Mesendoderm (in vitro differentiated cells): Measurements from ENCODE around the gene MAN1B1. TPM values are rescaled to one million over a fixed set of nuclear protein-coding genes. Genes with fewer than 3 reads are reported as not detected.

Experiments used
- DNase-seq: peaks from one replicate; pipeline ENCODE4 v3.0.0; 2013
- H2AK5ac ChIP-seq: 2 replicates; pipeline ENCODE4 v1.6.1; 2013; ENCODE audit warnings: low read length, inconsistent platforms
- H2BK120ac ChIP-seq: 2 replicates; pipeline ENCODE4 v1.6.1; 2013; ENCODE audit warnings: low read depth, mild to moderate bottlenecking, low read length, moderate library complexity, mixed read lengths
- H2BK15ac ChIP-seq: replicated peaks from 2 replicates; pipeline ENCODE4 v1.6.1; 2013; ENCODE audit warnings: low read depth, mild to moderate bottlenecking, moderate library complexity
- H2BK5ac ChIP-seq: 2 replicates; pipeline ENCODE4 v1.6.1; 2013; ENCODE audit warnings: low read length, inconsistent platforms
- H3K18ac ChIP-seq: 2 replicates; pipeline ENCODE4 v1.6.1; 2013; ENCODE audit warnings: mild to moderate bottlenecking, low read length, mixed read lengths
- H3K23ac ChIP-seq: one replicate; pipeline ENCODE4 v1.6.1; 2013; ENCODE audit warnings: low read length
- H3K27ac ChIP-seq: 2 replicates; pipeline ENCODE4 v1.5.1; 2013; ENCODE audit warnings: low read depth, mild to moderate bottlenecking, inconsistent platforms, low read length, moderate library complexity
- H3K27me3 ChIP-seq: 2 replicates; pipeline ENCODE4 v1.6.1; 2013; ENCODE audit warnings: low read length, control low read depth, mild to moderate bottlenecking, inconsistent platforms; ENCODE audit not compliant: insufficient read depth, poor library complexity
- H3K36me3 ChIP-seq: 2 replicates; pipeline ENCODE4 v1.6.1; 2013; ENCODE audit warnings: low read length, inconsistent platforms; ENCODE audit not compliant: control insufficient read depth, insufficient read depth
- H3K4ac ChIP-seq: one replicate; pipeline ENCODE4 v1.6.1; 2013; ENCODE audit warnings: low read depth, mild to moderate bottlenecking, low read length, moderate library complexity
- H3K4me1 ChIP-seq: 2 replicates; pipeline ENCODE4 v1.6.1; 2013; ENCODE audit warnings: low read depth, low read length, inconsistent platforms; ENCODE audit not compliant: control insufficient read depth
- H3K4me2 ChIP-seq: 2 replicates; pipeline ENCODE4 v1.6.1; 2013; ENCODE audit warnings: low read length
- H3K4me3 ChIP-seq: 2 replicates; pipeline ENCODE4 v1.5.1; 2013; ENCODE audit warnings: mild to moderate bottlenecking, low read length
- H3K56ac ChIP-seq: one replicate; pipeline ENCODE4 v1.6.1; 2013; ENCODE audit warnings: low read length
- H3K79me1 ChIP-seq: 2 replicates; pipeline ENCODE4 v1.6.1; 2013; ENCODE audit warnings: low read length, inconsistent platforms
- H3K79me2 ChIP-seq: 2 replicates; pipeline ENCODE4 v1.6.1; 2013; ENCODE audit warnings: mild to moderate bottlenecking, low read length; ENCODE audit not compliant: control insufficient read depth, insufficient read depth
- H3K9ac ChIP-seq: 2 replicates; pipeline ENCODE4 v1.6.1; 2013; ENCODE audit warnings: low read length, inconsistent platforms
- H4K5ac ChIP-seq: one replicate; pipeline ENCODE4 v1.6.1; 2013; ENCODE audit warnings: low read length
- H4K8ac ChIP-seq: one replicate; pipeline ENCODE4 v1.6.1; 2013; ENCODE audit warnings: low read depth, mild to moderate bottlenecking, control low read depth, low read length, moderate library complexity
- WGBS: extraction: QIAGEN DNeasy Blood & Tissue Kit; methylation state at CpG from one replicate; pipeline ENCODE4 v1.1.7; 2013; ENCODE audit warnings: low lambda C conversion rate, missing lambda C conversion rate; ENCODE audit not compliant: insufficient coverage; ENCODE audit errors: extremely low coverage; 5-methylcytosine and 5-hydroxymethylcytosine counted together
- polyA plus RNA-seq, 2 experiments: library from polyadenylated mRNA; stranded (reverse); fragments of 200-250 nt; gene quantifications; one replicate each; pipeline ENCODE4 v1.2.3, GENCODE V29; 2013

Gene MAN1B1
- polyA plus RNA-seq (2013, experiment 1 of 2) = 17.9 TPM
- 17.2 TPM for polyA plus RNA-seq (2013, experiment 2 of 2)

- no CpG with 5 or more reads among the region's 101 CpGs for WGBS
- no peak within 1 kb of the TSS for H4K5ac ChIP-seq
- peak within 1 kb of the TSS; percentile 69 for H3K27ac ChIP-seq
- no peak within 1 kb of the TSS for H2AK5ac ChIP-seq
- H3K27me3 ChIP-seq = no peaks in the 10 kb centered on the region
- peak within 1 kb of the TSS; percentile 64 for H3K4me3 ChIP-seq
- H3K4me2 ChIP-seq = peak within 1 kb of the TSS; percentile 74
- H2BK15ac ChIP-seq = no peak within 1 kb of the TSS
- H3K4ac ChIP-seq = peak within 1 kb of the TSS; percentile 83
- peaks cover 2% of the 10 kb centered on the region for H3K4me1 ChIP-seq
- H2BK5ac ChIP-seq = no peak within 1 kb of the TSS
- H3K79me1 ChIP-seq = peaks cover 2% of the 10 kb centered on the region
- DNase-seq = peak; percentile 99
- peak within 1 kb of the TSS; percentile 92 for H3K56ac ChIP-seq
- peak within 1 kb of the TSS; percentile 90 for H3K9ac ChIP-seq
- no peak within 1 kb of the TSS for H4K8ac ChIP-seq
- H3K18ac ChIP-seq = peak within 1 kb of the TSS; percentile 42
- H3K36me3 ChIP-seq = no peaks in the 10 kb centered on the region
- peak within 1 kb of the TSS; percentile 89 for H3K23ac ChIP-seq
- H3K79me2 ChIP-seq = no peaks in the 10 kb centered on the region
- no peak within 1 kb of the TSS for H2BK120ac ChIP-seq
These were observed at the start of gene MAN1B1 for GRCh38 chr9:137086531-137087408. MAN1B1 (plus strand) TSS chr9:137086985; CDS start chr9:137087000, 15 bp downstream.

- H2BK15ac ChIP-seq = no peak overlapping the region
- H3K4me3 ChIP-seq = no peak overlapping the region
- H3K56ac ChIP-seq = no peak overlapping the region
- H3K27ac ChIP-seq = no peak overlapping the region
- DNase-seq = no peak
- H4K5ac ChIP-seq = no peak overlapping the region
- H3K18ac ChIP-seq = no peak overlapping the region
- H2BK5ac ChIP-seq = no peak overlapping the region
- H3K4me2 ChIP-seq = no peak overlapping the region
- no peak overlapping the region for H3K9ac ChIP-seq
- WGBS = no CpG with 5 or more reads among the region's 13 CpGs
- H3K79me1 ChIP-seq = no peaks in the 10 kb centered on the region
- H3K4me1 ChIP-seq = no peaks in the 10 kb centered on the region
- no peak overlapping the region for H4K8ac ChIP-seq
- H3K79me2 ChIP-seq = no peaks in the 10 kb centered on the region
- no peak overlapping the region for H2BK120ac ChIP-seq
- H2AK5ac ChIP-seq = no peak overlapping the region
- no peaks in the 10 kb centered on the region for H3K36me3 ChIP-seq
- no peaks in the 10 kb centered on the region for H3K27me3 ChIP-seq
- no peak overlapping the region for H3K23ac ChIP-seq
- H3K4ac ChIP-seq = no peak overlapping the region
These were observed 49.8 kb upstream of the MAN1B1 start for GRCh38 chr9:137037035-137037434.

DNA sequence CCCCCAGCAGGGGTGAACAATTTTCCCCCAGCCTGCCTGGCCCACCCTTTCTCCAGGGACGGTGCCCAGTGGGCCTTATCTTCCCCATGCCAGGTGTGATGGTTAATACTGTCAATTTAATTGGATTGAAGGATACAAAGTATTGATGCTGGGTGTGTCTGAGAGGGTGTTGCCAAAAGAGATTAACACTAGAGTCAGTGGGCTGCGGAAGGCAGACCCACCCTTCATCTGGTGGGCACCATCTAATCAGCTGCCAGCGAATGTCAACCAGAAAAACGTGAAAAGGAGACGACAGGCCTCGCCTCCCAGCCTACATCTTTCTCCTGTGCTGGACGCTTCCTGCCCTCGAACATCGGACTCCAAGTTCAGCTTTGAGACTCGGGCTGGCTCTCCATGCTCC lies 49.3 kb upstream of the MAN1B1 start:
- DNase-seq = no peak
- no peaks in the 10 kb centered on the region for H3K4me1 ChIP-seq
- no CpG with 5 or more reads among the region's 10 CpGs for WGBS

GRCh38 chr9:137038916-137039315 lies 47.9 kb upstream of the MAN1B1 start:
- H4K5ac ChIP-seq = no peak overlapping the region
- H3K27me3 ChIP-seq = no peaks in the 10 kb centered on the region
- no CpG with 5 or more reads among the region's 9 CpGs for WGBS
- no peak overlapping the region for H3K23ac ChIP-seq
- H3K18ac ChIP-seq = no peak overlapping the region
- no peak overlapping the region for H3K9ac ChIP-seq
- no peak overlapping the region for H3K27ac ChIP-seq
- no peak overlapping the region for H2BK5ac ChIP-seq
- no peak overlapping the region for H3K4me3 ChIP-seq
- no peak overlapping the region for H3K4ac ChIP-seq
- H2BK120ac ChIP-seq = no peak overlapping the region
- no peak overlapping the region for H3K56ac ChIP-seq
- no peaks in the 10 kb centered on the region for H3K4me1 ChIP-seq
- H3K79me2 ChIP-seq = no peaks in the 10 kb centered on the region
- no peak overlapping the region for H3K4me2 ChIP-seq
- no peak overlapping the region for H4K8ac ChIP-seq
- H3K36me3 ChIP-seq = no peaks in the 10 kb centered on the region
- H3K79me1 ChIP-seq = no peaks in the 10 kb centered on the region
- no peak overlapping the region for H2BK15ac ChIP-seq
- no peak for DNase-seq
- no peak overlapping the region for H2AK5ac ChIP-seq

More for the DNA sequence above, 49.3 kb upstream of the MAN1B1 start:
- no peaks in the 10 kb centered on the region for H3K36me3 ChIP-seq
- H4K8ac ChIP-seq = no peak overlapping the region
- no peak overlapping the region for H2BK120ac ChIP-seq
- no peak overlapping the region for H3K18ac ChIP-seq
- H3K79me1 ChIP-seq = no peaks in the 10 kb centered on the region
- no peak overlapping the region for H2AK5ac ChIP-seq
- no peak overlapping the region for H3K56ac ChIP-seq
- no peaks in the 10 kb centered on the region for H3K27me3 ChIP-seq
- no peak overlapping the region for H2BK15ac ChIP-seq
- no peak overlapping the region for H3K9ac ChIP-seq
- no peak overlapping the region for H2BK5ac ChIP-seq
- no peak overlapping the region for H3K4ac ChIP-seq
- H3K27ac ChIP-seq = no peak overlapping the region
- no peak overlapping the region for H3K23ac ChIP-seq
- no peak overlapping the region for H3K4me3 ChIP-seq
- H3K4me2 ChIP-seq = no peak overlapping the region
- H3K79me2 ChIP-seq = no peaks in the 10 kb centered on the region
- H4K5ac ChIP-seq = no peak overlapping the region

DNA sequence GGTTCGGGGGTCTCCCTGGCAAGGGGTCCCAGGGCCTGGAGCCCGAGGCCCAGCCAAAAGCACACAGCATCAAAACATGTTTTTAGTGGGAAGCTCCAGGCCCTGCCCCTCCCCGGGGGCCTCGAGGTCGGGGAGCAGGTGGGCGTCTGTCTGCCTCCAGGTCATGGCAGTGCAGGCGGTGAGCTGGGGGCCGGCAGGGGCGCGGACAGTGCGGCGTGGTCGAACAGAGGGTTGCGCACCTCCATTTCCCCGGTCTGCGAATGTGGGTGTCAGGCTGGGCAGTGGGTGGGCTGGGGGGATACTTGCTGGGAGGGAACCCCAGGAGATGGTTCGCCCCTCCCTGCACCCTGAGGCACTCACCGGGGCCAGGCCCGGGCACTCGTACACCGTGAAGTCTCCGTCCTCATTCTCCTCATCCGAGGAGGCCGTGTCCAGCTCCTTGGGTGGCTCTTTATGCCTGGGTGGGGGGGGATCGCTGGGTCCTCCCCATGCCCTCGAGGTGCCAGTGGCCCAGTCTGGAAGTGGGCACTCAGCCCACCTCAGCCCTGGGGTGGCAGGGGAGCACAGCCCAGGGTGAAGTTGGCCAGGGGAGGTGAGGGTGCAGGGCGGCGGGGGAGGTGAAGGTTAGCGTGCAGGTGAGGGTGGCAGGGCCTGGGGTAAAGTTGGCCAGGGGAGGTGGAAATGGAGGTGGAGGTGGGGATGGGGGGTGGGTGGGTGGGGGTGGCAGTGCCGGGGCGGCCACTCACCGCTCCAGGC lies 47.0 kb upstream of the MAN1B1 start:
- Histone ChIP-seq H2BK15ac (no peak overlapping the region), H2BK5ac (no peak overlapping the region), H3K79me1 (no peaks in the 10 kb centered on the region), H4K5ac (no peak overlapping the region), H3K36me3 (no peaks in the 10 kb centered on the region), H3K27me3 (peaks cover 3% of the 10 kb centered on the region), H3K56ac (no peak overlapping the region), H4K8ac (no peak overlapping the region), H3K23ac (no peak overlapping the region), H2AK5ac (no peak overlapping the region), H3K4ac (no peak overlapping the region), H2BK120ac (no peak overlapping the region), H3K4me1 (no peaks in the 10 kb centered on the region), H3K79me2 (no peaks in the 10 kb centered on the region), H3K4me2 (no peak overlapping the region), H3K18ac (no peak overlapping the region), H3K27ac (no peak overlapping the region), H3K9ac (no peak overlapping the region), H3K4me3 (no peak overlapping the region)
- no peak for DNase-seq
- no CpG with 5 or more reads among the region's 32 CpGs for WGBS
